ENCODE data around the gene MIF4GD. TPM values are rescaled to one million over a fixed set of nuclear protein-coding genes. Genes with fewer than 3 reads are reported as not detected.

MIF4GD gene
- total and polyA plus RNA-seq, 10 of the 15 experiments (the other 5 are each of a cell fraction or from before 2014, with no cell fraction given), result 22.8 to 96.2 (median 60.1) TPM

DNA sequence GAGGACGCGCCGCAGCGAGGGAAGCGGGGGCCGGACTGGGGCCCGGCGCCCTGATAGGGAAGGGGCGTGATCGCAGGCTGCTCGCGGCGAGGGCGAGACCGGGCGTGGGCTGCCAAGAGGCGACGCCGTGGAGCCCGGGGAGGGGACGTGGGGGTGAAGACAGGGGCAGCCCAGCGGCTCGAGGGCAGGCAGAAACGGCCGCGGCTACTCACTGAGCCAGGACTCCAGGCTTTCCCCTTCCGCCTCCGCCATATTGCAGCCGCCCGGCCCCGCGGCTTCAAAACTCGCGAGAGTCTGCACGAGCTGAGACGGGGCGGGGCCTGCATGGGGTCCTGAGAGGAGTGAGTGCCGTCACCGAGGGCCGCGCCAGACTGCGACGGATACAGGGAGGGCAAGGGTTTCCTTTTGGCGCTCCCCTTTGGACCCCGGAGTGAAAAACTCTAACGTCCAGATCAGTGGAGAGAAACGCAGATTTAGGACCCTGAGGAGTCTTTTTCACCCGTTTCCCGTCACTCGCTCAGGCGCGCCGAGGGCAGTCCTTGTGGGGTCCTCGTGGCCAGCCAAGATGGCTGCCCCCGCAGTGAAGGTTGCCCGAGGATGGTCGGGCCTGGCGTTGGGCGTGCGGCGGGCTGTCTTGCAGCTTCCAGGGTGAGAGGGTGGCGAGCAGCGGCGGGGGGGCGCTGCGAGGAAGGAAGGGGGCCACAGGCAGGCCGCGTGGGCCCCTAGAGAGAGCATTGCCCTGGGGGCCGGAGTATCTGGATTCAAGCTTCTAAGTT, 9.5 kb downstream of the MIF4GD start, which contains the start of the genes GGA3 and MRPS7 (continued):
- TF ChIP-seq, protein P1, sequence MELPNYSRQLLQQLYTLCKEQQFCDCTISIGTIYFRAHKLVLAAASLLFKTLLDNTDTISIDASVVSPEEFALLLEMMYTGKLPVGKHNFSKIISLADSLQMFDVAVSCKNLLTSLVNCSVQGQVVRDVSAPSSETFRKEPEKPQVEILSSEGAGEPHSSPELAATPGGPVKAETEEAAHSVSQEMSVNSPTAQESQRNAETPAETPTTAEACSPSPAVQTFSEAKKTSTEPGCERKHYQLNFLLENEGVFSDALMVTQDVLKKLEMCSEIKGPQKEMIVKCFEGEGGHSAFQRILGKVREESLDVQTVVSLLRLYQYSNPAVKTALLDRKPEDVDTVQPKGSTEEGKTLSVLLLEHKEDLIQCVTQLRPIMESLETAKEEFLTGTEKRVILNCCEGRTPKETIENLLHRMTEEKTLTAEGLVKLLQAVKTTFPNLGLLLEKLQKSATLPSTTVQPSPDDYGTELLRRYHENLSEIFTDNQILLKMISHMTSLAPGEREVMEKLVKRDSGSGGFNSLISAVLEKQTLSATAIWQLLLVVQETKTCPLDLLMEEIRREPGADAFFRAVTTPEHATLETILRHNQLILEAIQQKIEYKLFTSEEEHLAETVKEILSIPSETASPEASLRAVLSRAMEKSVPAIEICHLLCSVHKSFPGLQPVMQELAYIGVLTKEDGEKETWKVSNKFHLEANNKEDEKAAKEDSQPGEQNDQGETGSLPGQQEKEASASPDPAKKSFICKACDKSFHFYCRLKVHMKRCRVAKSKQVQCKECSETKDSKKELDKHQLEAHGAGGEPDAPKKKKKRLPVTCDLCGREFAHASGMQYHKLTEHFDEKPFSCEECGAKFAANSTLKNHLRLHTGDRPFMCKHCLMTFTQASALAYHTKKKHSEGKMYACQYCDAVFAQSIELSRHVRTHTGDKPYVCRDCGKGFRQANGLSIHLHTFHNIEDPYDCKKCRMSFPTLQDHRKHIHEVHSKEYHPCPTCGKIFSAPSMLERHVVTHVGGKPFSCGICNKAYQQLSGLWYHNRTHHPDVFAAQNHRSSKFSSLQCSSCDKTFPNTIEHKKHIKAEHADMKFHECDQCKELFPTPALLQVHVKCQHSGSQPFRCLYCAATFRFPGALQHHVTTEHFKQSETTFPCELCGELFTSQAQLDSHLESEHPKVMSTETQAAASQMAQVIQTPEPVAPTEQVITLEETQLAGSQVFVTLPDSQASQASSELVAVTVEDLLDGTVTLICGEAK (IDR thresholded peaks at IDR 0.05; ENCODE audit: borderline replicate concordance), result peak; percentile 36; the same call in 1 of the 2 replicates
- TF ChIP-seq JUNB (IDR thresholded peaks at IDR 0.05) (no peak), ZNF274 (IDR thresholded peaks at IDR 0.05; ENCODE audit: insufficient read depth, insufficient read length) (no peak), ZBED1 (IDR thresholded peaks at IDR 0.05; ENCODE audit: borderline replicate concordance) (no peak), RELA (IDR thresholded peaks at IDR 0.05; ENCODE audit: borderline replicate concordance, partially characterized antibody) (peak; percentile 67), SMAD5 (IDR thresholded peaks at IDR 0.05; ENCODE audit: low read depth) (0 out of 2 replicates have a peak, but pooled peaks have one; percentile 39), BHLHE40 (IDR thresholded peaks at IDR 0.05; ENCODE audit: borderline replicate concordance in 1 of 2, low read depth in 2 of 2, low read length in 1 of 2) (peak; percentile 63 to 83; a peak in 3 of 4 replicates), POU2F2 (IDR thresholded peaks at IDR 0.05; ENCODE audit: borderline replicate concordance, low read depth, low read length) (no peak; the same call in 1 of the 3 replicates), CBX5 (IDR thresholded peaks at IDR 0.05; ENCODE audit: low read depth) (no peak), MYC (IDR thresholded peaks at IDR 0.05; ENCODE audit: insufficient read depth, insufficient read length, insufficient replicate concordance, low read length, severe bottlenecking) (peak; percentile 94), ETV6 (conservative IDR thresholded peaks at IDR 0.05 in 1 of 2, IDR thresholded peaks at IDR 0.05 in 1 of 2; ENCODE audit: borderline replicate concordance in 1 of 2, low read depth in 1 of 2) (no peak; a peak in 1 of 4 replicates), NKRF (conservative IDR thresholded peaks at IDR 0.05) (peak; percentile 73), HCFC1 (IDR thresholded peaks at IDR 0.05; ENCODE audit: low read length) (peak; percentile 64), KAT2A (conservative IDR thresholded peaks at IDR 0.05; ENCODE audit: control insufficient read depth, low read depth, low read length) (no peak), SREBF2 (IDR thresholded peaks at IDR 0.05; ENCODE audit: low read length) (no peak), TARDBP (IDR thresholded peaks at IDR 0.05; ENCODE audit: borderline replicate concordance) (no peak)
- TF ChIP-seq, protein P2, sequence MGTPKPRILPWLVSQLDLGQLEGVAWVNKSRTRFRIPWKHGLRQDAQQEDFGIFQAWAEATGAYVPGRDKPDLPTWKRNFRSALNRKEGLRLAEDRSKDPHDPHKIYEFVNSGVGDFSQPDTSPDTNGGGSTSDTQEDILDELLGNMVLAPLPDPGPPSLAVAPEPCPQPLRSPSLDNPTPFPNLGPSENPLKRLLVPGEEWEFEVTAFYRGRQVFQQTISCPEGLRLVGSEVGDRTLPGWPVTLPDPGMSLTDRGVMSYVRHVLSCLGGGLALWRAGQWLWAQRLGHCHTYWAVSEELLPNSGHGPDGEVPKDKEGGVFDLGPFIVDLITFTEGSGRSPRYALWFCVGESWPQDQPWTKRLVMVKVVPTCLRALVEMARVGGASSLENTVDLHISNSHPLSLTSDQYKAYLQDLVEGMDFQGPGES (IDR thresholded peaks at IDR 0.05), result no peak
- TF ChIP-seq, protein P3, sequence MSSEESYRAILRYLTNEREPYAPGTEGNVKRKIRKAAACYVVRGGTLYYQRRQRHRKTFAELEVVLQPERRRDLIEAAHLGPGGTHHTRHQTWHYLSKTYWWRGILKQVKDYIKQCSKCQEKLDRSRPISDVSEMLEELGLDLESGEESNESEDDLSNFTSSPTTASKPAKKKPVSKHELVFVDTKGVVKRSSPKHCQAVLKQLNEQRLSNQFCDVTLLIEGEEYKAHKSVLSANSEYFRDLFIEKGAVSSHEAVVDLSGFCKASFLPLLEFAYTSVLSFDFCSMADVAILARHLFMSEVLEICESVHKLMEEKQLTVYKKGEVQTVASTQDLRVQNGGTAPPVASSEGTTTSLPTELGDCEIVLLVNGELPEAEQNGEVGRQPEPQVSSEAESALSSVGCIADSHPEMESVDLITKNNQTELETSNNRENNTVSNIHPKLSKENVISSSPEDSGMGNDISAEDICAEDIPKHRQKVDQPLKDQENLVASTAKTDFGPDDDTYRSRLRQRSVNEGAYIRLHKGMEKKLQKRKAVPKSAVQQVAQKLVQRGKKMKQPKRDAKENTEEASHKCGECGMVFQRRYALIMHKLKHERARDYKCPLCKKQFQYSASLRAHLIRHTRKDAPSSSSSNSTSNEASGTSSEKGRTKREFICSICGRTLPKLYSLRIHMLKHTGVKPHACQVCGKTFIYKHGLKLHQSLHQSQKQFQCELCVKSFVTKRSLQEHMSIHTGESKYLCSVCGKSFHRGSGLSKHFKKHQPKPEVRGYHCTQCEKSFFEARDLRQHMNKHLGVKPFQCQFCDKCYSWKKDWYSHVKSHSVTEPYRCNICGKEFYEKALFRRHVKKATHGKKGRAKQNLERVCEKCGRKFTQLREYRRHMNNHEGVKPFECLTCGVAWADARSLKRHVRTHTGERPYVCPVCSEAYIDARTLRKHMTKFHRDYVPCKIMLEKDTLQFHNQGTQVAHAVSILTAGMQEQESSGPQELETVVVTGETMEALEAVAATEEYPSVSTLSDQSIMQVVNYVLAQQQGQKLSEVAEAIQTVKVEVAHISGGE (CRISPR knock-in tag; IDR thresholded peaks at IDR 0.05), result no peak
